H1 (cell line): ENCODE results near the gene TBC1D17. TPM values are rescaled to one million over a fixed set of nuclear protein-coding genes. Genes with fewer than 3 reads are reported as not detected.

ENCODE experiments used
- CTCF ChIA-PET: fragments of 300-600 bp; sonication (Branson Sonifier 250); formaldehyde crosslinking; loops from one replicate; lab custom pipeline; 2021; ENCODE audit not compliant: partially characterized antibody; lab: Charles Lee
- POLR2A ChIA-PET: fragments of 300-600 bp; sonication (Branson Sonifier 250); formaldehyde crosslinking; loops from one replicate; lab custom pipeline; 2021; ENCODE audit warnings: inconsistent platforms; ENCODE audit not compliant: partially characterized antibody; lab: Charles Lee
- DNase-seq, 2 experiments: peaks; one replicate each; pipeline versions ENCODE4 v3.0.0 to v3.0.0-alpha.2; 2010 to 2022; ENCODE audit warnings: low spot score in 2 of 2, low read depth in 1 of 2, mixed read lengths in 1 of 2
- FAIRE-seq: peaks from 2 replicates; lab custom pipeline; 2011; peaks lifted over from hg19 to GRCh38; lab: Jason Lieb, UNC
- H2AFZ ChIP-seq: 2 replicates; pipeline ENCODE4 v1.8.1; 2012; ENCODE audit warnings: low read length, inconsistent platforms
- H2AK5ac ChIP-seq: 2 replicates; pipeline ENCODE4 v1.6.1; 2013; ENCODE audit warnings: low read depth, low read length
- H2BK120ac ChIP-seq: replicated peaks from 2 replicates; pipeline ENCODE3; 2013; ENCODE audit warnings: low read depth, low read length, inconsistent platforms
- H2BK12ac ChIP-seq: 2 replicates; pipeline ENCODE4 v1.6.1; 2013; ENCODE audit warnings: low read depth, low read length
- H2BK15ac ChIP-seq: 2 replicates; pipeline ENCODE4 v1.6.1; 2013; ENCODE audit warnings: low read length
- H2BK20ac ChIP-seq: 2 replicates; pipeline ENCODE4 v1.6.1; 2013; ENCODE audit warnings: low read length
- H2BK5ac ChIP-seq: 2 replicates; pipeline ENCODE4 v1.6.1; 2013; ENCODE audit warnings: low read depth, low read length
- H3K14ac ChIP-seq: 2 replicates; pipeline ENCODE4 v1.6.1; 2013; ENCODE audit warnings: inconsistent platforms; ENCODE audit not compliant: insufficient read length
- H3K18ac ChIP-seq: 2 replicates; pipeline ENCODE4 v1.6.1; 2013; ENCODE audit warnings: low read length; ENCODE audit errors: extremely low read depth
- H3K23ac ChIP-seq: 2 replicates; pipeline ENCODE4 v1.6.1; 2013; ENCODE audit warnings: inconsistent platforms; ENCODE audit not compliant: insufficient read length
- H3K23me2 ChIP-seq: 2 replicates; pipeline ENCODE4 v1.6.1; 2013; ENCODE audit warnings: low read depth, low read length
- H3K27ac ChIP-seq: 2 replicates; pipeline ENCODE4 v1.6.1; 2011; ENCODE audit warnings: low read depth, low read length, inconsistent platforms
- H3K27me3 ChIP-seq, 4 experiments: replicated peaks in 1 of 4; 1 replicate in 1 of 4; 2 replicates in 3 of 4; pipeline versions ENCODE4 v1.6.1 to v1.8.1; 2011 to 2013; ENCODE audit warnings: low read length in 3 of 4, mild to moderate bottlenecking in 3 of 4, inconsistent platforms in 2 of 4, mixed read lengths in 2 of 4, moderate library complexity in 1 of 4; ENCODE audit not compliant: control insufficient read depth in 3 of 4, insufficient read depth in 3 of 4; ENCODE audit errors: extremely low read depth in 1 of 4
- H3K36me3 ChIP-seq, 4 experiments: 2 replicates each; pipeline versions ENCODE4 v1.6.1 to v1.8.1; 2011 to 2013; ENCODE audit warnings: mild to moderate bottlenecking in 4 of 4, low read length in 3 of 4, moderate library complexity in 2 of 4, control low read depth in 1 of 4, inconsistent platforms in 1 of 4; ENCODE audit not compliant: insufficient read depth in 4 of 4, control insufficient read depth in 2 of 4
- H3K4ac ChIP-seq: replicated peaks from 2 replicates; pipeline ENCODE3; 2013; ENCODE audit warnings: low read length, low read depth, mixed read lengths, inconsistent platforms; ENCODE audit not compliant: insufficient read length
- H3K4me1 ChIP-seq, 4 experiments: replicated peaks in 1 of 4; 1 replicate in 1 of 4; 2 replicates in 3 of 4; pipeline versions ENCODE4 v1.6.1 to v1.8.1; 2011 to 2013; ENCODE audit warnings: low read length in 3 of 4, inconsistent platforms in 2 of 4, mixed read lengths in 1 of 4; ENCODE audit not compliant: insufficient read depth in 4 of 4, control insufficient read depth in 3 of 4
- H3K4me2 ChIP-seq, 2 experiments: 2 replicates each; pipeline versions ENCODE4 v1.6.1 to v1.8.1; 2011 to 2013; ENCODE audit warnings: low read depth in 2 of 2, low read length in 2 of 2, control low read depth in 1 of 2, inconsistent platforms in 1 of 2, mild to moderate bottlenecking in 1 of 2; ENCODE audit not compliant: insufficient read depth in 1 of 2
- H3K4me3 ChIP-seq, 4 experiments: fragments of 200-600, 300-600 bp in 1 of 4; sonication (generic), shearing (Covaris generic), sonication (Bioruptor Twin) in 1 of 4; 2 replicates each; pipeline versions ENCODE4 v1.5.1 to v1.8.1; 2011 to 2016; ENCODE audit warnings: low read length in 4 of 4, low read depth in 3 of 4, control low read depth in 2 of 4, inconsistent platforms in 2 of 4, mild to moderate bottlenecking in 2 of 4, mixed read lengths in 1 of 4, moderate library complexity in 1 of 4; ENCODE audit not compliant: insufficient read depth in 2 of 4; ENCODE audit errors: extremely low read depth in 1 of 4
- H3K56ac ChIP-seq: replicated peaks from 2 replicates; pipeline ENCODE3; 2013; ENCODE audit warnings: low read depth, mild to moderate bottlenecking, mixed read lengths, low read length, inconsistent platforms; ENCODE audit not compliant: insufficient read length
- H3K79me1 ChIP-seq: 2 replicates; pipeline ENCODE4 v1.6.1; 2013; ENCODE audit warnings: low read depth, low read length, control low read depth
- H3K79me2 ChIP-seq, 2 experiments: 2 replicates each; pipeline versions ENCODE4 v1.6.1 to v1.8.1; 2012 to 2013; ENCODE audit warnings: low read length in 2 of 2, mild to moderate bottlenecking in 2 of 2, inconsistent platforms in 1 of 2; ENCODE audit not compliant: insufficient read depth in 2 of 2, control insufficient read depth in 1 of 2
- H3K9ac ChIP-seq, 4 experiments: replicated peaks in 1 of 4; 1 replicate in 1 of 4; 2 replicates in 3 of 4; pipeline versions ENCODE4 v1.6.1 to v1.8.1; 2011 to 2013; ENCODE audit warnings: low read depth in 3 of 4, low read length in 3 of 4, control low read depth in 2 of 4, mild to moderate bottlenecking in 2 of 4, moderate library complexity in 2 of 4, inconsistent platforms in 1 of 4; ENCODE audit errors: extremely low read depth in 1 of 4
- H3K9me3 ChIP-seq, 2 experiments: 2 replicates each; pipeline versions ENCODE4 v1.6.1 to v1.8.1; 2012 to 2013; ENCODE audit warnings: mild to moderate bottlenecking in 2 of 2, moderate library complexity in 2 of 2, control low read depth in 1 of 2, inconsistent platforms in 1 of 2, low read depth in 1 of 2, low read length in 1 of 2, mixed read lengths in 1 of 2; ENCODE audit not compliant: insufficient read depth in 2 of 2
- H4K20me1 ChIP-seq, 2 experiments: replicated peaks in 1 of 2; 2 replicates each; pipeline versions ENCODE3 to v1.8.1; 2011 to 2013; ENCODE audit warnings: inconsistent platforms in 2 of 2, low read length in 2 of 2, mild to moderate bottlenecking in 1 of 2; ENCODE audit not compliant: insufficient read depth in 2 of 2, control insufficient read depth in 1 of 2
- H4K5ac ChIP-seq: 2 replicates; pipeline ENCODE4 v1.6.1; 2013; ENCODE audit warnings: low read length, low read depth, mixed read lengths, inconsistent platforms; ENCODE audit not compliant: insufficient read length
- H4K8ac ChIP-seq: 2 replicates; pipeline ENCODE4 v1.8.0; 2013; ENCODE audit warnings: mild to moderate bottlenecking, moderate library complexity, low read length, inconsistent platforms; ENCODE audit not compliant: insufficient read depth; ENCODE audit errors: extremely low read depth
- H4K91ac ChIP-seq: replicated peaks from 2 replicates; pipeline ENCODE3; 2013; ENCODE audit warnings: low read length, mixed read lengths, inconsistent platforms; ENCODE audit not compliant: insufficient read length
- FOSL1 ChIP-seq: IDR thresholded peaks from 2 replicates; pipeline ENCODE4 v1.6.1; 2011; ENCODE audit warnings: mild to moderate bottlenecking, low read depth, low read length, moderate library complexity; ENCODE audit not compliant: insufficient read depth
- KDM1A ChIP-seq: fragments of 200-600, 300-600 bp; sonication (generic); IDR thresholded peaks from 2 replicates; pipeline ENCODE4 v1.7.1; 2016; ENCODE audit warnings: mild to moderate bottlenecking, low read length, borderline replicate concordance
- POLR2AphosphoS5 ChIP-seq: IDR thresholded peaks from 2 replicates; pipeline ENCODE4 v1.6.1; 2011; ENCODE audit warnings: low read depth, low read length
- SRF ChIP-seq: IDR thresholded peaks from 2 replicates; pipeline ENCODE4 v1.6.1; 2011; ENCODE audit warnings: mild to moderate bottlenecking, low read depth, low read length, moderate library complexity
- TEAD4 ChIP-seq: IDR thresholded peaks from 2 replicates; pipeline ENCODE4 v1.6.1; 2012; ENCODE audit warnings: low read depth, low read length, inconsistent platforms, mixed read lengths
- WGBS, 2 experiments: shearing (Covaris generic) in 1 of 2; methylation state at CpG; one replicate each; pipeline versions ENCODE4 v1.1.6 to v1.1.7; 2013 to 2015; ENCODE audit warnings: low lambda C conversion rate in 2 of 2, mixed read lengths in 2 of 2, inconsistent platforms in 1 of 2, low coverage in 1 of 2, missing lambda C conversion rate in 1 of 2; ENCODE audit not compliant: insufficient replicate concordance in 2 of 2, insufficient coverage in 1 of 2, insufficient read length in 1 of 2; ENCODE audit errors: extremely low coverage in 1 of 2, missing lambda C conversion rate in 1 of 2; 5-methylcytosine and 5-hydroxymethylcytosine counted together
- polyA plus RNA-seq, 7 experiments: library from polyadenylated mRNA; depleted of rRNA in 3 of 7; stranded (reverse) in 5 of 7; unstranded in 2 of 7; fragments of >200 nt in 5 of 7; fragments of 200-250 nt in 2 of 7; gene quantifications; 1 replicate in 5 of 7; 2 replicates in 1 of 7; 4 replicates in 1 of 7; pipeline versions ENCODE4 v1.2.1 to v1.2.3, GENCODE V29; 2011 to 2013; ENCODE audit warnings: missing spikeins in 2 of 7, mixed read lengths in 2 of 7
- total RNA-seq: library from RNA; stranded (reverse); fragmentation: NEBNext Ultra II Directional; extraction: Animal tissue kit (Norgen Biotek cat#: 25700); gene quantifications from 2 replicates; pipeline ENCODE4 v1.2.1, GENCODE V29; 2021
- TF ChIP-seq, protein P1 (sequence below), 3 experiments: IDR thresholded peaks; 1 replicate in 2 of 3; 2 replicates in 1 of 3; pipeline versions ENCODE4 v1.5.1 to v1.6.1; 2011; ENCODE audit warnings: low read length in 3 of 3, mild to moderate bottlenecking in 3 of 3, inconsistent platforms in 2 of 3, low read depth in 1 of 3, moderate library complexity in 1 of 3; ENCODE audit not compliant: insufficient read depth in 1 of 3; ENCODE audit errors: control extremely low read depth in 1 of 3

The TBC1D17 gene
- total and polyA plus RNA-seq, 2 of the 8 experiments (the other 6 are each of a cell fraction or from before 2014, with no cell fraction given): 30.3 to 44.9 TPM

DNA sequence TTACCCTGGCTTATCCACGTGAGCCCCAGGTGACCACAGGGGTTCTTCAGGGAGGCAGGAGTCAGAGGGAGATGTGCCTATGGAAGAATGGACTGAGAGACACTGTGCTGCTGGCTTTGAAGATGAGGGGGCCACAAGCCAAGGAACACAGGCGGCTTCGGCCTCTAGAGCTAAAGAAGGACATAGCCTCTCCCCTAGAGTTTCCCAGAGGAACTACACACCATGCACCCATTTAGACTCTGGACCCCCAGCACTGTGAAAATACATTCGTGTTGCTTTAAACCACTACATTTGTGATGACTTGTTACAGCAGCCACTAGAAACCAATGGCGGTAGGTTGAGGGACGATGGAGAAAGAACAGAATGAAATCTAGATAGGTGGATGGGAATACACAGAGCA is 37.8 kb downstream of the TBC1D17 start:
- no peak overlapping the region for H3K23ac ChIP-seq
- no peak overlapping the region for H2BK5ac ChIP-seq

More for the DNA sequence above, 37.8 kb downstream of the TBC1D17 start:
- no peak overlapping the region for H3K27ac ChIP-seq
- CTCF ChIA-PET: interaction anchor here (0.7 to 3.0 kb wide), 8 partner anchors 11 to 68 kb away, joined by 3 to 18 read pairs (median 6); partner anchors contain the start of gene ATF5
- H3K9ac ChIP-seq: no peak overlapping the region
- DNase-seq (no peak), FAIRE-seq (no peak)
- no peak overlapping the region for H4K8ac ChIP-seq
- no peak overlapping the region for H3K18ac ChIP-seq
- no peak overlapping the region for H2AK5ac ChIP-seq
- H3K9me3 ChIP-seq: no peaks in the 10 kb centered on the region
- H2AFZ ChIP-seq: no peak overlapping the region
- H3K56ac ChIP-seq: no peak overlapping the region
- peaks cover 16% of the 10 kb centered on the region for H3K79me1 ChIP-seq
- no peak overlapping the region for H2BK15ac ChIP-seq
- WGBS, 2 experiments: 88% methylated on average over 6 of the region's 6 CpGs; no CpG with 5 or more reads in 1 of the 2 experiments
- TF ChIP-seq TEAD4 (no peak), SRF (no peak), POLR2AphosphoS5 (peak; percentile 23; the same call in 1 of the 2 replicates), KDM1A (no peak), FOSL1 (no peak)
- TF ChIP-seq, protein P1, sequence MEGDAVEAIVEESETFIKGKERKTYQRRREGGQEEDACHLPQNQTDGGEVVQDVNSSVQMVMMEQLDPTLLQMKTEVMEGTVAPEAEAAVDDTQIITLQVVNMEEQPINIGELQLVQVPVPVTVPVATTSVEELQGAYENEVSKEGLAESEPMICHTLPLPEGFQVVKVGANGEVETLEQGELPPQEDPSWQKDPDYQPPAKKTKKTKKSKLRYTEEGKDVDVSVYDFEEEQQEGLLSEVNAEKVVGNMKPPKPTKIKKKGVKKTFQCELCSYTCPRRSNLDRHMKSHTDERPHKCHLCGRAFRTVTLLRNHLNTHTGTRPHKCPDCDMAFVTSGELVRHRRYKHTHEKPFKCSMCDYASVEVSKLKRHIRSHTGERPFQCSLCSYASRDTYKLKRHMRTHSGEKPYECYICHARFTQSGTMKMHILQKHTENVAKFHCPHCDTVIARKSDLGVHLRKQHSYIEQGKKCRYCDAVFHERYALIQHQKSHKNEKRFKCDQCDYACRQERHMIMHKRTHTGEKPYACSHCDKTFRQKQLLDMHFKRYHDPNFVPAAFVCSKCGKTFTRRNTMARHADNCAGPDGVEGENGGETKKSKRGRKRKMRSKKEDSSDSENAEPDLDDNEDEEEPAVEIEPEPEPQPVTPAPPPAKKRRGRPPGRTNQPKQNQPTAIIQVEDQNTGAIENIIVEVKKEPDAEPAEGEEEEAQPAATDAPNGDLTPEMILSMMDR (IDR thresholded peaks at IDR 0.05; ENCODE audit: control extremely low read depth in 1 of 3, insufficient read depth in 1 of 3, low read depth in 1 of 3, low read length in 3 of 3): peak in 1 of 3 experiments; percentile 33; a peak in 2 of 4 replicates
- no peak overlapping the region for H3K4me3 ChIP-seq
- peaks cover 40 to 41% of the 10 kb centered on the region in 2 experiments for H4K20me1 ChIP-seq
- peaks cover 0 to 81% of the 10 kb centered on the region in 2 experiments; a peak in 2 of 4 replicates for H3K79me2 ChIP-seq
- no peak overlapping the region for H4K91ac ChIP-seq
- H3K4me2 ChIP-seq: no peak overlapping the region
- H3K23me2 ChIP-seq: no peaks in the 10 kb centered on the region
- H4K5ac ChIP-seq: no peak overlapping the region
- H2BK120ac ChIP-seq: no peak overlapping the region
- H3K14ac ChIP-seq: no peak overlapping the region
- no peaks in the 10 kb centered on the region for H3K4me1 ChIP-seq
- peaks cover 14 to 31% (median 26%) of the 10 kb centered on the region in 4 experiments; a peak in 5 of 8 replicates for H3K36me3 ChIP-seq
- POLR2A ChIA-PET: interaction anchor here (1.1 to 19.2 kb wide), 3 partner anchors 9 to 96 kb away, joined by 3 to 373 read pairs (median 7); partner anchors contain the start of genes ATF5 and NUP62
- no peak overlapping the region for H3K4ac ChIP-seq
- H2BK20ac ChIP-seq: no peak overlapping the region
- H3K27me3 ChIP-seq: no peaks in the 10 kb centered on the region
- no peak overlapping the region for H2BK12ac ChIP-seq
